Loucy (cell line): Measurements from ENCODE around the gene HRK.

Source experiments
- EZH2phosphoT487 ChIP-seq: fragments of 200-600 bp; IDR thresholded peaks from 2 replicates; pipeline ENCODE4 v1.6.1; 2018; ENCODE audit warnings: antibody characterized with exemption, mild to moderate bottlenecking, moderate library complexity, borderline replicate concordance
- TF ChIP-seq, protein P1 (sequence below): fragments of 200-600 bp; sonication (generic); conservative IDR thresholded peaks from 2 replicates; pipeline ENCODE4 v1.5.1; 2014; ENCODE audit warnings: mild to moderate bottlenecking, antibody characterized with exemption, low read length

DNA sequence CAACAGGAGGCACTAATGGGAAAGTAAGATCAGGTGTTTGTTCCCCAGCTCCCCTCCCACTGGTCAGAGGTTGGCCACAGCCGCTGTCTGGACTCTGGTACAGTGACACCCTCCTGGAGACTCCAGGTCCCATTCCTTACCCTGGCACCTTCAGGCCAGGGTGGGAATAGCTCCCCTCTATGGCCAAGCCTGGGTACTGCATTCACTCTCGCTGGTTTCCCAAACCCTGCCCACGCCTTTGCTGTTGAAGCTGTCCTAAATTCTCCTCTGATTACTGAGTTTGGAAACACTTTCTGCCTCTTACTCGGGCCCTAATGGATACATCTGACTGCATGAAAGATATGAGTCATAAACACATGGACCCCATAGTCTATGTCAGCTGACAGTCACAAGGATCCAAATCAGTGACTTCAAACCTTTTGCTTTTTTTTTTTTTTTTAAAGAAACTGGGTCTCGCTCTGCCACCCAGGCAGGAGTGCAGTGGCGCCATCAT, 17.9 kb downstream of the HRK start:
- TF ChIP-seq, protein P1, sequence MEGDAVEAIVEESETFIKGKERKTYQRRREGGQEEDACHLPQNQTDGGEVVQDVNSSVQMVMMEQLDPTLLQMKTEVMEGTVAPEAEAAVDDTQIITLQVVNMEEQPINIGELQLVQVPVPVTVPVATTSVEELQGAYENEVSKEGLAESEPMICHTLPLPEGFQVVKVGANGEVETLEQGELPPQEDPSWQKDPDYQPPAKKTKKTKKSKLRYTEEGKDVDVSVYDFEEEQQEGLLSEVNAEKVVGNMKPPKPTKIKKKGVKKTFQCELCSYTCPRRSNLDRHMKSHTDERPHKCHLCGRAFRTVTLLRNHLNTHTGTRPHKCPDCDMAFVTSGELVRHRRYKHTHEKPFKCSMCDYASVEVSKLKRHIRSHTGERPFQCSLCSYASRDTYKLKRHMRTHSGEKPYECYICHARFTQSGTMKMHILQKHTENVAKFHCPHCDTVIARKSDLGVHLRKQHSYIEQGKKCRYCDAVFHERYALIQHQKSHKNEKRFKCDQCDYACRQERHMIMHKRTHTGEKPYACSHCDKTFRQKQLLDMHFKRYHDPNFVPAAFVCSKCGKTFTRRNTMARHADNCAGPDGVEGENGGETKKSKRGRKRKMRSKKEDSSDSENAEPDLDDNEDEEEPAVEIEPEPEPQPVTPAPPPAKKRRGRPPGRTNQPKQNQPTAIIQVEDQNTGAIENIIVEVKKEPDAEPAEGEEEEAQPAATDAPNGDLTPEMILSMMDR, result peak; percentile 89
- no peak for TF ChIP-seq EZH2phosphoT487
